ENCODE data around the gene MORC3.

MORC3 gene

GRCh38 chr21:36423771-36424433, 103.9 kb downstream of the MORC3 start:
- no peak for DNase-seq (ENCODE audit: low read depth)

GRCh38 chr21:36424592-36424991, 104.6 kb downstream of the MORC3 start:
- no peak for DNase-seq (ENCODE audit: low read depth)

GRCh38 chr21:36425286-36425685, 105.3 kb downstream of the MORC3 start:
- no peak for DNase-seq (ENCODE audit: low read depth)
